Germinal center (tissue), 1 donor: ENCODE data around the gene IER2.
A peak's percentile ranks its signal among the peaks of the same experiment; 100 is the strongest.

ENCODE experiments used
- DNase-seq: peaks from one replicate; pipeline ENCODE4 v3.0.0; 2012; ENCODE audit warnings: mixed read lengths, low spot score

Gene IER2, protein sequence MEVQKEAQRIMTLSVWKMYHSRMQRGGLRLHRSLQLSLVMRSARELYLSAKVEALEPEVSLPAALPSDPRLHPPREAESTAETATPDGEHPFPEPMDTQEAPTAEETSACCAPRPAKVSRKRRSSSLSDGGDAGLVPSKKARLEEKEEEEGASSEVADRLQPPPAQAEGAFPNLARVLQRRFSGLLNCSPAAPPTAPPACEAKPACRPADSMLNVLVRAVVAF

DNA sequence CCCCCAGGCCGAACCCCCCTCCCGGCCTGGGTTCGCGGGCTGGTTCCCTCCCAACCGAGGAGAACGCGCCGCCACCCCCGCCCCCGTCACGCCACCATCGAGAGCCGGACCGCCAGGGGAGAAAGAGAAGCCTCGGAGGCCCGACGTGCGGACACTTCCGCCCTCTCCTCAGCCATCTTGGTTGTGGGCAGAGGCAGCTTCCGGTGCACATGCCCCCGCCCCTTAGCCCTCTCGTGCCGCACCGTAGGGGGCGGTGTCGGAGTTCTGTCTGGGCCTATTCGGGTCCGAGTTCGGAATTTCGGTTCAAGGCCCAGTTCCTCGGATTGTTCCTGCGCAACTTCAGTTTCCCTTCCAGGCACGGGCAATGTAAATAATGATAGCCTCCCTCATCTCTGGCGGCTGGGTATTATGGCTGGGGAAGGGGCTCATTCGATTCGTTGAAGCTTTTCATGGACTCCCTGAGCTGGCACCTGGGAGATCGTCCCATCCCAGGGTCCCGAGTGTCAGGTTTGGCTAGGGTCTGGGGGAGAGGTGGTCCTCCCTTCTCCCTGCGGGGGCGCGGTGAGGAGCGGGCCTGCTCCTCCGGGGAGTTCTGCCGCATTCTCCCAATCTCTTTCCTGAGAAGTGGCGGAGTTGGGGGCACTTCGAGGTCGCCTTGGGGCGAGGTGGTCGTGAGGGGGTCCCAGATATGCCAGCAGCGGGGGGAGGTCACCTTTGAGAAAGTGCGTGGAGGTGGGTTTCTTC is at the start of gene IER2, which contains the start of gene STX10:
Gene IER2, plus strand, starts transcription at position 225 of the 744 bp plus-strand sequence. CDS start 2,776 bp downstream, outside the sequence.
Gene STX10, minus strand, starts transcription at position 189 of the 744 bp plus-strand sequence. CDS start 202 bp downstream, outside the sequence.
- DNase-seq: peak; percentile 92

DNA sequence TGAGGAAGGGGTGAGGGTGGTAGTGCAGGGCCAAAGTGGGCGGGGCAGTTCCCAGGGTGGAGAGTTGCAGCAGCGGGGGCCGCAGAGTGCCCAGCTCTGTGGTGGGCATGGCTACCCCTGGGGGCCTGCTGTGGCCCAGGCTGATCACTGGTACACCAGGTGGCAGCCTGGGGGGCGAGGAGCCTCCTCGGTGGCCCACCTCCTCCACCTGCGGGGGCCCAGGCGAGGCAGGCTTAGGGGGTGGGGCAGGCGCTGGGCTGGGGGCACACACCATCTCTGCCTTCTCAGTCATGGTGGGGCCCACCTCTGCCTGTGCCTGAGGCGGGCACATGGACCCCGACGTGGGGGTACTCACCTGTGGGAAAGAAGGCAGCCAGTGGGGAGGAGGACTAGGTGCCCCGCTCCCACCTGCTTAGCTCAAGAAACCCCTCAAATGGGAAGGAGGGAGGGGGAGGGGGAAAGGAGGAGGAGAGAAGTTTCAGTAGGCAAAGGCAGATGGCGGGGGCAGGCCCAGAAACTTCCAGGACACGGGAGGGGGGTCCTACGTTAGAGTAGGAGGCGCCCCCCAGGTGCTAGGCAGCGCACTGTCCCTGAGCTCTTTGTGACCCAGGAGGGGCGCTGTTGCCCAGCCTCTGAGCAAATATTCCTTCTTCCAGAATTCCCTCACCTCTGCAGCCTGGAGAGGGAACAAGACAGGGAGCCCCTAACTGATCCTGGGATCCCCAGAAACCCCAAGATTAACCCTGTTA is 49.2 kb upstream of the IER2 start:
- DNase-seq: no peak

DNA sequence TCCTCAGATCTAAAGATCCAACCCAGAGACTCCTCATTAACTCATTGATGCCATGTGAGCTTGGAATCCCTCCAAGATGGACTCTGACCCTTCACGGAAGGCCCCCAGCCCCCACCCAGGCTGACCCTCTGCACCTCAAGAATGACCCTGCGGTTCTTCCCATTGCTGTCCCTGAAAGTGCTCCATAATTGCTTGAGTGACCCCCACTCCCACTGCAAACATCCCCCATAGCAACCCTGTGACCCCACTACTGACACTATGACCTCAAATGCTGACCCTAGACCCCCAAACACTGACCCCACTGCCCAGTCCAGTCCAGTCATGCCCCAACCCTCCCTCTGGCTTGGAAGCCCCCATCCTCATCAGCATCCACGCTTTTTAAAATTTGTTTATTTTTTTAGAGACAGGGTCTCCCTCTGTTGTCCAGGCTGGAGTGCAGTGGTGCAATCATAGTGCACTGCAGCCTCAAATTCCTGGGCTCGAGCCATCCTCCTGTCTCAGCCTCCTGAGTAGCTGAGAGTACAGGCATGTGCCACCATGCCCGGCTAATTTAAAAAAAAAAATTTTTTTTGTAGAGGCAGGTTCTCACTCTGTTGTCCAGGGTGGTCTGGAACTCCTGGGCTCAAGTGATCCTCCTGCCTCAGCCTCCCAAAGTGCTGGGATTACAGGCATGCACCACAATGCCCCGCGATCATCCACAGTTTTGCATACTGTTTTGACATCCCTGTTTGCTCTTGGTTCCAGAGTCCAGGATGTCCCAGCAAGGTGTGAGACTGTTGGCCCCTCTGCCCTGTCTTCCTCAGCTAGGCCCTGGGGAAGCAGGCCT is 48.4 kb upstream of the IER2 start:
- DNase-seq: no peak

DNA sequence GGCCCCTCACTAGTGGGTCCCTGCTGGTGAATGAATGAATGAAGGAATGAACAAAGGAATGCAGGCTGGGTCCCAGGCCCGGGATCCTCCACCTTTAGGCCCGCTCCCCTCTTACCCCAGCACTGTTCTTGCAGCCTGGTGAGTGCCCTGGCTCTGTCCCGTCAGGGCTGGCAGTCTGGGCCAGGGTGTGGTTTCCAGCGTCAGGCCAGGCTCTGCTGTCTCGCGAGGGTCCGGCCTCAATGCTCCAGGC is 47.9 kb upstream of the IER2 start:
- DNase-seq: no peak

DNA sequence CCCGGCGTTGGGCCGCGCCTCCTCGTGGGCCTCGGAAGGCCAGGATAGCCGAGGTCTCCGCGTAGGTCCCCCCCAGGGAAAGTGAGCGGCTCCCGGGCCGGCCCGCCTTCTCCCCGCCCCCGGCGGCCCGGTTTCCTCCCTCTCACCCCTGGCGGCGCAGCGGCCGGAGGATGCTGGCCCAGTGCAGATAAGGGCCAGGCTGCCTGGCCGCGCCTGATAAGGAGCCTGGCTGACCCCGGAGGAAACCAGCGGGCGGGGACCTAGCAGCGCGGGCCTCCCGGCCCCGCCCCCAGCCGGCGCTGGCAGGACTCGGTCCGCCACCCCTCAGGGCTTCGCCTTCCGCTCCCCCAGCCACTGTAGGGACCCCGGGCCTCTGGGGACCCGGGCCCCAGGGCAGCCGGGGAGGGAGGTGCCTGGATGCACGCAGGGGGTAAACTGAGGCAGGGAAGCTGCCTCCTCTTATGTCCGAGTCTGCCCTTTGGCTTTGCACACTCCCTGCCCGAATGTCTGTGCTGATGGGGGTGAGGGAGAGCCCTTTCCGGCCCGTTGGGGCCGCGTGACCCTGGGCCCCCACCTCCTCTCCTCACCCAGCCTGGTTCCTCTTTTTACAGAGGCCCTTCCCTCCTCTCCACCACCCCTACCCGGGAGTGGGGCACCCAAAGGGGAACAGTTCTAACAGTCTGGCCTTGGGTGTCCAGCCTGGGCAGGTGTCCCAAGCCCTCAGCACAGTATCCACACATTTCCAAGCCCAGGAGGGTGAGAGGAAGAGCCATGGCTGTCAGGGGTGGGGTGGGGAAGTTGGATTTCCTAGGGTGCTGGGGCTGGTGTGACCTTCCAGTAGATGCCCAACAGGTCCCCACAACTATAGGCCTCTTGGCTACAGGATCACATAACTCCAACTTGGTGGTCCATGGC is 47.3 kb upstream of the IER2 start, which contains the start of gene LYL1:
Gene LYL1, minus strand, starts transcription at position 193 of the 915 bp plus-strand sequence. CDS start 1,687 bp downstream, outside the sequence.
- peak; percentile 87 for DNase-seq

DNA sequence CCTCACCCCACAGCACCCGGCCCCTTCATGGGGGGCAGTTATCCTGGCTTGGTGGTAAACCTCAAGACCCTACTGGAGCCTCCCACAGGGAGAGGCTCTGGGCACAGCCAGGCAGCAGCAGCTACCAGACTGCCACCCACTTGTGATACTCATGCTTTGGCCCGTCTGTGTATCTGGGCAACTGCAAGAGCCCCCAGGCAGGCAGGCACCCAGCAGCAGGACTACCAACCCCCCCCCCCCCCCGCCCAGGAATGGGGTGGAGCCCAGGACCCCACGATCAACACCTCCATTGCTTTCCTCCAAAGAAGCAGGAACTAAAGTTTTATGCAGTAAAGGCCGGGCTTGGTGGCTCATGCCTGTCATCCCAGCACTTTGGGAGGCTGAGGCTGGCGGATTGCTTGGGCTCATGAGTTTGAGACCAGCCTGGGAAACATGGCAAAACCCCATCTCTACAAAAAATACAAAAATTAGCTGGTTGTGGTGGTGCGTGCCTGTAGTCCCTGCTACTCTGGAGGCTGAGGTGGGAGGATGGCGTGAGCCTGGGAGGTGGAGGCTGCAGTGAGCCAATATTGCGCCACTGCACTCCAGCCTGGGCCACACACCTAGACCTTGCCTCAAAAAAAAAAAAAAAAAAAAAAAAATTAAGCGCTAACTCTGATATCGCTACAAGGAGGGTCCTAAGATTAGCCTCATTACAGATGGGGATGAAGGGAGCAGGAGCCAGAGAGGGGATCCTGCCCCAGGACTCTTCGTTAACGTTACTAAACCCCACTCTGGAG is 46.4 kb upstream of the IER2 start:
- no peak for DNase-seq

DNA sequence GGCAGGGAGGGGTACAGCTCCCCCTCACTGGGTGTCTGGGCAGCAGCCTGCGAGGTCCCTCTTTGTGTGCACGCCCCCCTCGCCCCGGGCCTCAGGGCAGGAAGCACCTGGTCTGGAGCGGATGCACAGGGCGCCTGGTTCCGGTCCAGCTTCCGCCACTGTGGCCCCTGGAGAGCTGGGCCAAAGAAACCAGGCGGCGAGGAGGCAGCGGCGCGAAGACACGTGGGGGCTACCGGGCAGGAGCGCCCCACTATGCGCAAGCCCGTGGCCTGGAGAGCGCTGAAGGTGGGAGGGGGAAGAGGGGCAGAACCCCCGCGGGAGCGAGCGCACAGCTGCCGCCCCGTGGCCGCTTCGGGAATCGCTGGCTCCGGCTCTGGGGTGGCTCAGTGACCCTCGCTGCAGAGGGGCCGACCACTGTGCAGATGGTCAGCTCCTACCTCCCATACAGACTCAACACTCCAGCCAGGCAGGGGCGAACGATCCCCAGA is 45.8 kb upstream of the IER2 start:
- peak; percentile 95 for DNase-seq

DNA sequence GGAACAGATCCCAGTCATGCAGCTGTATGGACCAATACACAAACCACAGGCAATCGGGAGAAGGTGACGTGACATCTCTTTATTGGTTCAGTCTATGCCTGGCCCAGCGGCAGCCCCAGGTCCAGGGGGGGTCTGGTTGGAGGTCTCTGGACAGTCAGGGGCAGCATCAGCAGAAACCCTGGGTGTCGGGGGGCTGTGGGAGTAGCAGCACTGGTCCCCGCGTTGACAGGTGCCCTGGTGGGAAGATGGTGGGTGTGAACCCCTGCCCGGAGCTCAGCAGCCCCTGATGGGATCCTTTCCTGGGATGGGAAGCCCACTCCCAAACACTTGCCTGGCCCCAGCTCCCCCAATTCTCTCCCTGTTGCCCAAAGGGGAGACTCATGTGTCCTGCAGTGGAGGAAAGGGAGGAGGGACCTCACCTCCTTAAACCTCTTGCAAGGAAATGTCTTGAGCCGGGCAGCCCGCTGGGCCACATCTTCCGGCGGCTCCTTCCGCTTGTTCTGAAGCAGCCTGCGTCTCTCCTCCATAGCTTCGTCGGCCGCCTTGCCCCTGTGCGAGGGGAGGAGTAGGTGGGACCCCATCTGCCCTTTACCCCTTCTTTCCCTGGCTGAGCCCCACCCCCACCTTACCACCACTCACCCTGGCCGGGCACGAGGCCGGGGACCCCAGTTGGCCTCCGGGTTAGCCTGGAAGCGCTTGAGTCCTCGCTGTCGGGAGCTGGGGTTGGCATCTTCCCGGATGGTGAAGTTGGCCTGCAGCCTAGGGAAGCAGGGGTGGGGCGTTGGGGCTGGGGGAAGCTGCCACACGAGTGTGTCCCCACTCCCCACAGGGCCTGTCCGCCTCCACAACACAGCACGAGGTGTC is 45.1 kb upstream of the IER2 start:
- no peak for DNase-seq

DNA sequence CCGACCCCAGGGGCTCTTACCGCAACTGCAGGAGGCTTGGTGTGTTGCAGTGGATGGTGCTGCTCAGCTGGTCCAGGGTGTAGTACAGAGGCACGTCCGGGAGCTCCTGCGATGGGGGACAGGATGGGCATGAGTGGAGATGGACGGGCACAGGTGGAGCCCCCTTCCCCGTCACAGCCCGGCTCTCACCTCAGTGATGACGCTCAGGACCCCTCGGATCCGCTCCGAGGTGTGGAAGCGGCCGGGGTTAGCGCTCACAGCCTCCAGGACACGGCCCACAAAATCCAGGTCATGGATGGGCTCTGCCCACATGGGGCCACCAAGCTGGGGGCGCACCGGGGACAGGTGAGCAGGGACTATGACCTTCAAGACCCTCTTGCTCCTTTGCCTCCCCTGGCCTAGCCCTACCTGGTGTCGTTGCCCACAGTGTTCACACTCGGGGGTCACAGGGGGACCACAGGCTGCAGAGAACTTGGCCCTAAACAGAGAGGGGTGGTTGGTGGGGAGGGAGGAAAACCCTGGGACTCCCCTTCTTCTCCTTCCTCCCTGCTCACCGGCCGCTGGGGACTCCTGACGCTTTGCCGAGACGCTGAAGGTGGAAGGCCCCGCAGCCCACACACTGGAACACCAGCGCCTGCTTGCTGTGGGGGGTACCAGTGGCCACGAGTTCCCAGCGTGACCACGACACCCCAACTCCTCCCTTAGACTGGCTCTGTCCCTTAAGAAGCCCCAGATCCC is 40.7 kb upstream of the IER2 start:
- no peak for DNase-seq

DNA sequence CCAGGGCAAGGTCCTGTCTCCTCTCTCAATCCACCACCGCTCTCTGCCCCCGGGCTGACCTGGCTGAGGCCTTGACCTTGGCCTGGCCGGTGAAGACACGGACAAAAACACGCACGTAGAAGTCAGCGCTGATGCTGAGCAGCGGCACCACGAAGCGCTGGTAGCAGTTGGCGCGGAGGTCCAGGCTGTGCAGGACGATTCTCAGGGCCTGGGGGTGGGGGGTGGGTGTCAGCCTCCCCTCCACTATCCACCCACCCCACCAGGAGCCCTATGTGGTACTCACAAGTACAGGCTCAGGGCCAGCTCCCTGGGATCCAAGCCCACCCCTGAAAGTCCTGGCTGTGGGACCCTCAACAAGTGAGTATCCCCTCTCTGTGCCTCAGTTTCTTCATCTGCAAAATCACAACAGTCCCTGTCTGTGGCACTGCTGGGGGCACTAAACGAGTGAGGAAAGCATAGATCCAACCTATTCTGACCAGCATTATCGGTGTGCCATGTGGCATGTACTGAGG is 40.1 kb upstream of the IER2 start:
- DNase-seq: no peak

DNA sequence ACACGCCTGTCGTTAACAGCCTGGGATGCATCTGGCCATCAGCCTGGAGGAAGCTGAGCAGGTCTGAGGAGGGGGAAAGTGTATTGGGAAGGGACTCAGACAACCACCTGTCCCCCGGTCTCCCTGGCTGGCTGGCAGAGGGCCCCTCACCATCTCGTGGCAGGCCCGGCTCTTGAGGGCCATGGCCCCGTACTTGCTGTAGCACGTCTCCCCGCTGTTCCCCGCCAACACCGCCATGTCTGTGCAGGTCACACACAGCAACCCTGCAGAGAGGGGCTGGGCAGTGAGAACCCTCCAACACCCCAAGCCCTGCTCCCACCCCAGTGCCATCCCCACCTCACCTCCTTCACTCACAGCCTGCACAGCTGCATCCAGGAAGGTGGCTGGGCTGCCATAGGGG is 37.7 kb upstream of the IER2 start:
- DNase-seq: no peak

DNA sequence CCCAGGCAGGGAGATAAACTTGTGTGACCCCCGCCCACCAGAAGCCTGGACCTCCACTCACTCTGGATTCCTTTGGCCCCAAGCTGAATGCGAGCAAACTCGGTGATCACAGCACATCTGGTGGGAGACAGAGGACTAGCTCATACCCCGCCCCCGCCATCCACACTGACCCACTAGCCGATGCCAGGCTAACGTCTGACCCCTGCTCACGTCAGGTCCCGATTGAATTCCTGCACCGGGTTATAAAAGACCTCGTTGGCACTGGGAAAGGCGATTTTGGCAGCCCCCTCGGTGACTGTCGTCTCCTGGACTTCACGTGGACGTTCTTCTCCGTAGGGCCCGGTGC is 34.3 kb upstream of the IER2 start:
- DNase-seq: no peak

DNA sequence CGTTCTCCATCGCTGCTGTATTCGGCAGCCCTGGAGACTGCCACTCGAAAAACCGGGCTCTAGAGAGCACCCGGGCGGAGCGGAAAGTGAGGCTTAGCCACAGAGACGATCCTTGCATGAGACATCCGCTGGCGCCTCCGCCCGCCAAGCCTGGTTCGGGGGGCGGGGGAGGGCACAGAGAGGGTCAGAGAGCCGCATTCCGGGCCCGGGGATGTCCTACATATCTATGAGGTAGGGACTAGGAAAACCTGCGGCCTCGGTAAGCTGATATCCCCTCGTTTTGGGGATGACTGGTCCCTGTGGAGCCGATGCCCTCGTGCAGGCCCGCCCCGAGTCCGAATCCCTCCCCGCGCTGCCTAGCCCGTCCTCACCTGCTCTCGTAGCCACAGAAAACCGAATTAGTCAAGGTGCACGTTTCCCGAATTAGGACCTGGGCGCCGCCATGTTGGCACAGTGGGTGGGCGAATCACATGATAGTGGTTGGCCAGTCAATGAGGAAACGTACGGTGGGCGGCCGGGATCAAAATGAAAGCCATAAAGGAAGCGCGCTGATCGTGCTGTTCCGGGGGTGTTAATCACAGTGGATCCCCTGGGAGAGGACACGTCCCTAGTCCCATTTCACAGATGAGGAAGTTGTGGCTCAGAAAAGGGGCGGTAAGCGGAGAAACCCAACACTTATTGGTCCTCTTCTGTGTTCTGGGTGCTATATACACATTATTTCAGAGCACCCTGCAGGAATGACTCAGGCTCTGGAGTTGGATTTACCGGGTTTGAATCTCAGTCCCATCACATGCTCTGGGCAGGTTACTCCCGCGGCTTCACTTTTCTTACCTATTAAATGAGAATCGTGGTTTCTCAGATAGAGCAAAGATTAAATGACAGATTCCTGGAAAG is 33.7 kb upstream of the IER2 start, which contains the start of gene TRMT1:
Gene TRMT1, minus strand, starts transcription at position 459 of the 894 bp plus-strand sequence. Its CDS starts 341 bp downstream, at position 118.
- DNase-seq: peak; percentile 93

DNA sequence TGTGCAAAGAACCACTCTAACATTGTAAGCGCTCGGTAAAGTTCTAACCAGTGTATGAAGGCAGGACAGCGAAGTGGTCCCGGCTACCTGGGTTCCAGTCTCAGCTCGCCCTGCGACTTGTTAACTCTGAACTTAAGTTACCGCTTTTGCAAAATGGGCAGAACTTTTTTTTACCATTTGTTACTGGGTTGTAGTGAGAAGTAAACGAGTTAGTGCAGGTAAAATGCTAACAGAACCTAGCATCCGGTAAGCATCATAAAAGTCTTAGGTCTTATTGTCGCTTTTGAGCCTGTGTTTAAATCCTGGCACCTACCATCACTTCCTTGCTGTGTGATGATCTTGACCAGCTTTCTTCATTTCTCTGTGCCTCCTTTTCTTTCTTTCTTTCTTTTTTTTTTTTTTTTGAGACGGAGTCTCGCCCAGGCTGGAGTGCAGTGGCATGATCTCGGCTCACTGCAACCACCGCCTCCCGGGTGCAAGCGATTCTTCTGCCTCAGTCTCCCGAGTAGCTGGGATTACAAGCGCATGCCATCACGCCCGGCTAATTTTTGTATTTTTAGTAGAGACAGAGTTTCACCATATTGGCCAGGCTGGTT is 32.9 kb upstream of the IER2 start:
- no peak for DNase-seq

DNA sequence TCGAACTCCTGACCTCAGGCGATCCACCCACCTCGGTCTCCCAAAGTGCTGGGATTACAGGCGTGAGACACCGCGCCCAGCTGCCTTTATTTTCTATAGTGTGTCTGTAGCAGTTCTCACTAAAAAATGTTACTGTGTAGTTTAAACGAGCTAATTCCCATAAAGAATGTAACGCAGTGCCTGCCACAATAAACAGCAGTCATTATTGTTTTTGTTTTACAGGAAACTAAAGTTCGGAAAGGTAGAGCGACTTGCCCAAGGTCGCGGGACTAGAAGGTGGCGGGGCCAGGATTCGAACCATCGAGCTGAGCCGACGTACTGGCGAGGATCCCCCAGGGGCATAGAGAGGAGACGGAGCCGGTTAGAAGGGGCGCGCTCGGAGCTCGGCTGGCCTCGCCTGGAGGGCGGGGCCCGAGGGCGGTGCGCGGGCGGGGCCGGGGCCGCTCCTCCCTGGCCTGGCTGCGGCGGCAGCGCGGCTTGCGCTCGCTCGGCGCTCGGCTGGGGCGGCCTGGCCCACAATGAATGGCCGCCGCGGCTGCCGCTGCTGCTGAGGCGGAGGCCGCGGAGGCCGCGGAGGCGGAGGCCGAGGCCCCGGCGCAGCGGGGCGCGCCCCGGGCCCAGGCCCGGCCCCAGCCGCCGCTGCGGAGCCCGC is 32.3 kb upstream of the IER2 start, which contains the start of gene NACC1:
Gene NACC1, plus strand, starts transcription at position 493 of the 652 bp plus-strand sequence. CDS start 16,944 bp downstream, outside the sequence.
- DNase-seq: peak; percentile 97
